SHP77 (cell line): ENCODE measurements around the gene TMEM18.

Experiments
- DNase-seq, 2 experiments: peaks; one replicate each; lab custom pipeline; 2025; lab: John Stamatoyannopoulos, UW

The TMEM18 gene

GRCh38 chr2:633371-633770 is 43.8 kb downstream of the TMEM18 start:
- no peak for DNase-seq

DNA sequence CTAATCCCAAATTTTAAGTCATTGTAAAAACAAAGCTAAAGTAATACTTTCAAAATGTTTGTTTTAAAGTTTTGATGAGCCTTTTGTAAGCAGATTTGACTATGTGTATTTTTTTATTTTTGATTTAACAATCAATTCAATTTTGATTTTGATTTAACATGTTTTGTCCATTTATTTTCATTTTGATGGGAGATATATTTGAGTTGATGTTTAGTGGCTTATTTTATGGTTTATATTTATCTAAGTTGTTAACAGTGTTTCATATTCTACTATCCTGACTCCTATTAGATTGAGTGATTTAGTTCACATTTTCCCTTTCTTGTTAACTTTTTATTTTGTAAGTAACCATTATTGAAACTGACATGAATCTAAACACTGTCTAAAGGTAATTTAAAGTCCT is 44.7 kb downstream of the TMEM18 start:
- DNase-seq, result no peak

- DNase-seq, result no peak
Measured at GRCh38 chr2:631741-632140, 45.5 kb downstream of the TMEM18 start.

DNA sequence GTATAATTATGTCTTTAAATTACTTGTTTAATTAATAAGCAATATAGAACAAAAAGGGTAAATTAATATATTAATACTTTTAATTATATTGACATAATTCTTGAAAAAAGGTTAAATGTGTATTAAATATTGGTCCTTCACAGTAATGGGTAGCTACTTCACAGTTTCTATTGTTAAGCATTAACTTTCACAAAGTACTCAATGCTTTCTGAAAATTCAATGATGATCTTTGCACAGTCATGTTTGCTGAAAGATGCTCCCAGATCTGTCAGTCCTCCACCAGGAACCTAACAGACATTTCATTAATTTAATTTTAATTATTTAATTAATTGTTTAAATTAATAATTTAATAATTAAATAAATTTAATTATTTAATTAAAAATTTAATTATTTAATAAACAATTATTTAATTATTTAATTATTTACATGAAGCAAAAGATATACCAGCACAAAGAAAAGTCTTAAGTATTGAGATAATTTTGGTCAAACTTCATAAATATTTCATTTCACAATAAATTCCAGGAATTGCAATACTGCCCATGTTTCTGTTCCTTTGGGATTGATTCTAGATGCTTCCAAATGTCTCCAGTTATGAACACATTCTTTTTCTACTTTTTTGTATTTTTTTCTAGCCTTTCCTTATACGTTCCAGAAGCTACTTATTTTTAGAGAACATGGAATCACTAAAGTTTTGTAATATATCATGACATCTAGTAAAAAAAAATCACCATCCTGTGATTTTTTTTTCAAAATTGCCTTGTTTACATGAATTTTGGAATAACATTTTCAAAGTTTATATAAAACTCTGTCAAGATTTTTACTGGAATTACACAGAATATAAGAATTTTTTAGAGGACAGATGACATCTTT is 46.5 kb downstream of the TMEM18 start:
- DNase-seq, result no peak

DNA sequence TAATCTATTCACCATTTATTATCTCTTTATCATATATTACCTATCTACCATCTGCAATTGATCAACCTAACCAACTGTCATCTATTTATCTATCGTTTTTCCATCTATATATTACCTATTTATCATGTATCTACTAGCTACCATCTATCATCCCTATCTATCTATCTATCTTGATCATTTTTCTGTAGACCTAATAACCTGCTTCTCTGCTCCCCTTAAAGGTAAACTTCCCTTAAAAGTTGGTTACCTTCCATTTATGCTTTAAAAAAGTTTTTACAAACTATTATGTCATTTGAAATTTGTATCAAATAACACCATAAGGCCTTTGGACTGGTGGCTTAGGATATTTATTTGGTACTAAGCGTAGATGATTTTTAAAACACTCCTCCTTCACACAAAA is 47.2 kb downstream of the TMEM18 start:
- no peak for DNase-seq

- no peak for DNase-seq
Measured at GRCh38 chr2:628651-629050, 48.6 kb downstream of the TMEM18 start.

- no peak for DNase-seq
Measured at GRCh38 chr2:627926-628560, 49.2 kb downstream of the TMEM18 start.

DNA sequence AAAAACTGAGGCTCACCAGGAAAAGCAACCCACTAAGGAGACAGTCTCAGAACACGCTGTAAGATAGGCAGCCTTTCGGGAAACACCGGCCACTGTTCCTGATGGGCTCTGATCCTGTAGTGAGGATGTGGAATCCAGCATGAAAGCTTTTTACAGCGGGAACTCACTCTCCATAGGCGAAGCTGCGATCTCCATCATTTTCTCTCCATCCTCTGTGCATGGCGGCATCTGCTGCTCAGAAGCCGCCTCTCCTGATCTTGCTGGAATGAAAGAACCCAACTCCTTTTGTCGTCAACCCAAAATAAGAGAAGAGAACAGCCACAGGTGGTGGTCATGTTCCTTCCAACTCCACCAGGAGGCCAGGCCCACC is 49.9 kb downstream of the TMEM18 start:
- no peak for DNase-seq

- no peak for DNase-seq
Measured at GRCh38 chr2:626491-627339, 50.5 kb downstream of the TMEM18 start.

DNA sequence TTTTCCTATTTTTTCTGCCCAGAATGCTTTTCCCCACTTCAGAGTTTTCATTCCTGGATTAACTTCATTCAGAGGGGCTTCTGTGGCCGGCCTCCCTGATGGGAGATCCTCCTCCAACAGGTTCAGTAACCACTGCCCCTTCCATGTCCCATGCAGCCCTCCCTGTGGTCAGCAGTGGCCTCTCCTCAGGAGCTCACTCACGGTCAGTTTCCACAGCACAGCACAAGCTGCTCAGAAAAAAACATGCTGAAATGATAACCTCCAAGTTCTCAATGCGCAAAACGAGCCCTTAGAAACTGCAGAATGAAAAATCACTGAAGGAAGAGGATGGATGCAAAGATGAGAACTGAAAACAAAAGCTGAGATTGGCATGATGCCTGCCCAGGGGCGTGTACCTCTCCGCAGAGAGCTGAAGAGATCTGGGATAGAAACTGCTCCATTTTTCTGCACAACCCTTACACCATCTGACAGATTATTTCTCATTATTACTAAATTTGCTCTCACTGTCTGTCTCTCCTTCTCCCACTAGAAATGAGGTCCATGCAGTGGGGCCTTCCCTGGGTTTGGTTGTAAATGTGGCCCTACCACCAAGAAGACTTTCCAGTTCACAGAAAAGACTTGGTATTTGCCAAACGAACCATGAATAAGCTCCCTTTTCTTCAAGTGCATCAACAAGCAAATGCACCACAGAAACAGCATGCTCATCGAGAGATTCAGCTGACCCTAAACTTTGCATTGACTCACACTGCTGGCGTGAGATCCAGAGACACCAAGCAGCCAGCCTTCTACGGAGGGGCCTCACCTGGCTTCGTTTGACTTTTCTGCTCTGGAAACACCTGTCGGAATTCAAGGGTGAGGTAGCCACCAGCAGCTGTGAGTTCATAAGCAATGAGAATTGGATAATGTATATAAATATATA is 51.5 kb downstream of the TMEM18 start:
- no peak for DNase-seq

- DNase-seq, result no peak
Measured at GRCh38 chr2:624551-625347, 52.5 kb downstream of the TMEM18 start.

GRCh38 chr2:624096-624495 is 53.1 kb downstream of the TMEM18 start:
- no peak for DNase-seq

- no peak for DNase-seq
Measured at GRCh38 chr2:623130-623922, 53.9 kb downstream of the TMEM18 start.

GRCh38 chr2:622357-622756 is 54.8 kb downstream of the TMEM18 start:
- no peak for DNase-seq

GRCh38 chr2:621303-622099 is 55.7 kb downstream of the TMEM18 start:
- DNase-seq, result no peak

DNA sequence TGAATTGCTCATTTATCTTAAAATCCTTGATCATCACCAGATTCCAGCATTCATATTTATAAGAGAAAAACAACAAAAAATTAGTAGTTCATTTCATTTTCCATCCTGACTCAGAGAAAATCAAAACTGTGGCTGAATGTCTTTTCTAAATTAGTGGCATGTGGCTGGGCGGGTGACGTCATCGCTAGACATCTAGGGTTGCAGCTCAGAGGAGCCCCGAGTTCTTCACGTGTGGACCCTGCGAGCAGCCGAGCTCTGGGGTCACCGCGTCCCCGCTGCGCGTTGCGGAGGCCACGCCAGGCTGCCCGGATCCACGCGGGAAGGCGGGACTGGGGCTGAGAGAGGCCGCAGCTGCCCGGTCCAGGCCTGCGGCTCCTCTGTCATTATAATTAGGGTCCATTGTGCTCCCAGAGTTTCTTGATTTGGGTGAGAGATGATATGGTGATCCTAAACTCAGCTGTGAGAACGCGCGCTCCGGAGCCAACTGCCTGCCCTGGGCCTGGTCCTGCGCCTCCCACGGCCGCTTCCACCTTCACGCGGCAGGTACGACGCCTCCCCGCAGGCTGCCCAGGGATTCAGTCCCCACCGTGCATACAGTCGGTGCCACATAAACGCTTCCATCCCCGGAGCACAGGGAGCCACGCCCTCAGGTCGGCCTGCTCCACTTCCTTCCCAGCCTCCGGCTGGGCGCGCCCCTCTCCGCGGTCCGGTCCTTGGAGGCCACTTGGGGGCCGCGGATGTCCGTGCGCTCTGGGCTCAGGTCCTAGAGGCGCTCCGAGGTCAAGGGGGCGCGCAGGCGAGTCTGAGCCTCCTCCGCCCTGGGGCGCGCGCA is 56.5 kb downstream of the TMEM18 start:
- no peak for DNase-seq

DNA sequence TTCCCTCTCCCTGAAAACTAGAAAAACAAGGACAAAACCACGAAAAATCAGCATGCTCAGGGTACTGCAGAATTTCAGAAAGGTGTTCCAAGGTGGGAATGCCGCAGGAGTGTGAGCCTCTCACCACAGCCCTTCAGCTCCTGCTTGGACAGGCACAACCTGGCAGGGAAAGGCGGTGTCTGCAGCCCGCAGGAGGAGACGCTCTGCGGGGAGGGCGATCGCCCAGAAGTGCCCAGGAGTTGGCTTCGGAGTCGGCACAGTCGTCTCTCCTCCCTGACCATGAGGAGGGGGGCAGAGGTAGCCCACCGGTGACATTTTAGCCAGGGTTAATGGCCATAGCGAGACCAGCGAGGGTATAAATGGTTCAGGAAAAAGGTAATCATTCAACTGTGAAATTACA is 57.2 kb downstream of the TMEM18 start:
- no peak for DNase-seq

DNA sequence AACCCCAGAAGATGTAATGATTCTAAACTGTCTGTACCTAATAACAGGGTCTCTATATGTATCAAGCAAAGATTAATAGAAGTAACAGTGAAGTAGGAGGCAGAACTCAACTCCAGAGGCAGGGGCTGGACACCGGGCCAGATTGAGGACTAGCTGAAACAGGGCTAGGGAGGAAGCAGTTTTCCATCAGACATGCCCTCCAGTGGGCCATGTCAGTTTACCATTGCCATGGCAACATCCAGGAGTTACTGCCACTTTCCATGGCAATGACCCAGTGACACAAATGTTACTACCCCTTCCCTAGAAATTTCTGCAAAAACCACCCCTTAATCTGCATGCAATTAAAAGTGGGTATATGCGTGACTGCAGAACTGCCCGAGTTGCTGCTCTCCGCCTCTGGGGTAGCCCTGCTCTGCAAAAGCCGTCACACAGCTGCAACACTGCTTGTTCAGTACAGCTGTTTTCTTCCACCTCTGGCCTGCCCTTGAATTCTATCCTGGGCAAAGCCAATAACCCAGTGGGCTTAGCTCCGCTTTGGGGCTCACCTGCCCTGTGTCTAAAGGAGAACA is 58.7 kb downstream of the TMEM18 start:
- no peak for DNase-seq
